Measurements from ENCODE around the gene CSK. TPM values are rescaled to one million over a fixed set of nuclear protein-coding genes. Genes with fewer than 3 reads are reported as not detected.

The CSK gene
- total RNA-seq, 1 donor from 2014 or later: 57.0 TPM

DNA sequence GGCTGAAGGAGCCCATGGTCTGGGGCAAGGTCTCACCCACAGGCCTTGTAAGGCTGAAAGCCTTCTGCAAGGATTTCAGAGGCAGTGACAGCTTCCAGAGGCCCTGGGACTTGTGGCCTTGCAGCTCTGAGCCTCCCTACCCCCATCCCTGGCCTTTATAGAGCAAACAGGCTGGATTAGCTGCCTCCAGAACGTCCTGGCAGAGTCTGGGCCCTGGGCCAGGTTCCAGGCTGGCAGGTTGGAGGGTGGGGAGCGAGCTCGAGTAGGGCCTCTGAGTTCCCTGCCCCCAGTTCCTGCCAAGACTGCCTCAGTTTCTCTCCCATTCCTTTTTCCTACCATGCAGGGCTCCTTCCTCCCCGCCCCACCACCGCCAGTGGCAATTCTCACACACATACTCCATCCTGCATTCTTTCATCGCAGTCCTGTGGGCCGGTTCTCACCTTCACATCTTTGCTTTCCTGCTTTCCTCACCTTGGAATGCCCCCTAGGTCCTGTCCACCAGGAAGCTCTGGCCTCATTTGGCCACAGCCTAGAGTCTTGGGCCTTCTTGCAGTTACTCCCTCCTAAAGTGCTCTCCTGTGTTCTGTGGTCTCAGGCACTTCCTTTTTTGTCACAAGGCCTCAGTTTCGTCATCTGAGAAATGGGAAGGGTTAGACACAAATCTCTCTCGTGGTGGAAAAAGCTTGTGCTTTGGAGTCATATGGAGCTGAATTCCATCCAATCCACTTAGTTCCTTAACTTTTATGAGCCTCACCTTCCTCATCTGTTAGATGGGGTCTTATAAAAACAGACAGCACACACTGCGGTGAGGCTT, 33.4 kb downstream of the CSK start:
- H3K4me3 Mint-ChIP-seq (ENCODE audit: unreplicated experiment): no peak overlapping the region
- H3K36me3 Mint-ChIP-seq (ENCODE audit: unreplicated experiment): no peaks in the 10 kb centered on the region
- no peaks in the 10 kb centered on the region for H3K27me3 Mint-ChIP-seq (ENCODE audit: unreplicated experiment)
- H3K27ac Mint-ChIP-seq (ENCODE audit: unreplicated experiment): no peak overlapping the region
- no peak for DNase-seq (ENCODE audit: extremely low spot score, unreplicated experiment)
- TF ChIP-seq, protein P1, sequence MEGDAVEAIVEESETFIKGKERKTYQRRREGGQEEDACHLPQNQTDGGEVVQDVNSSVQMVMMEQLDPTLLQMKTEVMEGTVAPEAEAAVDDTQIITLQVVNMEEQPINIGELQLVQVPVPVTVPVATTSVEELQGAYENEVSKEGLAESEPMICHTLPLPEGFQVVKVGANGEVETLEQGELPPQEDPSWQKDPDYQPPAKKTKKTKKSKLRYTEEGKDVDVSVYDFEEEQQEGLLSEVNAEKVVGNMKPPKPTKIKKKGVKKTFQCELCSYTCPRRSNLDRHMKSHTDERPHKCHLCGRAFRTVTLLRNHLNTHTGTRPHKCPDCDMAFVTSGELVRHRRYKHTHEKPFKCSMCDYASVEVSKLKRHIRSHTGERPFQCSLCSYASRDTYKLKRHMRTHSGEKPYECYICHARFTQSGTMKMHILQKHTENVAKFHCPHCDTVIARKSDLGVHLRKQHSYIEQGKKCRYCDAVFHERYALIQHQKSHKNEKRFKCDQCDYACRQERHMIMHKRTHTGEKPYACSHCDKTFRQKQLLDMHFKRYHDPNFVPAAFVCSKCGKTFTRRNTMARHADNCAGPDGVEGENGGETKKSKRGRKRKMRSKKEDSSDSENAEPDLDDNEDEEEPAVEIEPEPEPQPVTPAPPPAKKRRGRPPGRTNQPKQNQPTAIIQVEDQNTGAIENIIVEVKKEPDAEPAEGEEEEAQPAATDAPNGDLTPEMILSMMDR (IDR thresholded peaks at IDR 0.05): no peak
- H3K9me3 Mint-ChIP-seq (ENCODE audit: unreplicated experiment): no peaks in the 10 kb centered on the region
- peaks cover 5% of the 10 kb centered on the region for H3K4me1 Mint-ChIP-seq (ENCODE audit: unreplicated experiment)

DNA sequence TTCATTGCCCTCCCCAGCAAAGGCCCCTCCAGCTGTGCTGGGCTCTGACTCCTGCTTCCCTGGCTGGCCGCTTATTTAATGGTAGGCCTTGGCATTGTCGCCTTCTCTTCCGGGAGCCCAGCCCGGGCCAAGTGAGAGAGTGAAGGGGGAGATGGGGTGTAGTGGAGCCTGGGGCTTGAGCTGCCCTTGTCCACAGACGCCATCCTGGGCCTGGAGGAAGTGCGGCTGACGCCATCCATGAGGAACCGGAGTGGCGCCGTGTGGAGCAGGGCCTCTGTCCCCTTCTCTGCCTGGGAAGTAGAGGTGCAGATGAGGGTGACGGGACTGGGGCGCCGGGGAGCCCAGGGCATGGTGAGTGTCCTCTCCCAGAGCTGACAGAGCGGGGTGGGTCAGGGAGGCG, 34.1 kb downstream of the CSK start:
- Mint-ChIP-seq H3K27ac (ENCODE audit: unreplicated experiment) (no peak overlapping the region), H3K4me1 (ENCODE audit: unreplicated experiment) (peaks cover 5% of the 10 kb centered on the region), H3K27me3 (ENCODE audit: unreplicated experiment) (no peaks in the 10 kb centered on the region), H3K36me3 (ENCODE audit: unreplicated experiment) (no peaks in the 10 kb centered on the region), H3K4me3 (ENCODE audit: unreplicated experiment) (no peak overlapping the region), H3K9me3 (ENCODE audit: unreplicated experiment) (no peaks in the 10 kb centered on the region)
- DNase-seq (ENCODE audit: extremely low spot score, unreplicated experiment): no peak
- TF ChIP-seq, protein P1 (IDR thresholded peaks at IDR 0.05): no peak

DNA sequence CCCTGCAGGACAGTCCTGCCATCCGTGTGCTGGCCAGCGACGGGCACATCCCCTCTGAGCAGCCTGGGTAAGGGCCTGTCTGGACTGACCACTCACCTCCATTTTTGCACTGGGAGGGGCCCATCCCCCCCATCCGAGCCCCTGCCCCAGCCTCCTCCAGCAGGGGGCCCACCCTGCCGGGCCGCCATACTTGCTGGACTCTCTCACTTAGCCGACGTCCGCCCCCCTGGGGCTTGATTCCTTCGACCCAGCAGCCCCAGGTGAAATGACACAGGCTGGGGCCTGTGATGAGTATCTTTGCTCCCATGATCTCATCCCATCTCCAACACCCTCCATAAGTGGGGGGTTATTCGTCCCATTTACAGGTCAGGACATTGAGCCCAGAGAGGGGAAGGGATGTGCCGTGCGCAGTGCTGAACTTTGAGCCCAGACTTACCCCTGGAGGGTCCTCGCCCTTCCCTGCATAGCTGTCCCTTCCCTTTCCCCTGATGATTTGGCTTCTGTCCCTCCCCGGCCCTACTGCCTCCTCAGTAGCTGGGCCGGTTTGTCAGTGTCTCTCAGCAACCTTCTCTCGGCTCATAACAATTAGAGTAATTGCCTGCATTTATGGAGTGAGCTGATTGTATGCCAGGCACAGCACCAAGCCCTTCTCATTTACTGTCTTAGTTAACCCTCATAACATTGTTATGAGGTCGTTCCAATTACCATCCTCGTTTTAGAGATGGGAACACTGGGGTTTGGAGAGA, 34.9 kb downstream of the CSK start:
- DNase-seq (ENCODE audit: extremely low spot score, unreplicated experiment): no peak
- Mint-ChIP-seq H3K4me3 (ENCODE audit: unreplicated experiment) (no peak overlapping the region), H3K27me3 (ENCODE audit: unreplicated experiment) (no peaks in the 10 kb centered on the region), H3K9me3 (ENCODE audit: unreplicated experiment) (no peaks in the 10 kb centered on the region), H3K4me1 (ENCODE audit: unreplicated experiment) (peaks cover 3% of the 10 kb centered on the region), H3K27ac (ENCODE audit: unreplicated experiment) (no peak overlapping the region), H3K36me3 (ENCODE audit: unreplicated experiment) (no peaks in the 10 kb centered on the region)
- TF ChIP-seq, protein P1 (IDR thresholded peaks at IDR 0.05): no peak

DNA sequence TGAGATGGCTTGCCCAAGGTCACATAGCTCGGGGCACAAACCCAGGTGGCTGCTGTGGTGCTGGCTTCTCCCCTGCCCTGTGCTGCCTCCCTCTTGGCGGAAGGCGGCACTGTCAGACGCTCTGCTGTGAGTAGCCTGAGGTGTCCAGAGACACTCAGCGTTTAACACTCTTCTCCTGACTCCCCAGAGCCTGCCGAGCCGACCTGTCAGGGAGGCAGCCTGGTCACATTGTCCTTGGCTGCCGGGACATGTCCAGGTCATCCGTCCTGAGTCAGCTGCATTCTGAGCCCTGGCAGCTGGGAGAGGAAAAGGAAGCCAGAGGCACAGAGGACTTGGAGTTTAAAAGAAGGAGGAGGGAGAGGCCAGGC, 35.5 kb downstream of the CSK start:
- no peak for DNase-seq (ENCODE audit: extremely low spot score, unreplicated experiment)
- Mint-ChIP-seq H3K27me3 (ENCODE audit: unreplicated experiment) (no peaks in the 10 kb centered on the region), H3K4me3 (ENCODE audit: unreplicated experiment) (no peak overlapping the region), H3K4me1 (ENCODE audit: unreplicated experiment) (peaks cover 3% of the 10 kb centered on the region), H3K27ac (ENCODE audit: unreplicated experiment) (no peak overlapping the region), H3K36me3 (ENCODE audit: unreplicated experiment) (no peaks in the 10 kb centered on the region), H3K9me3 (ENCODE audit: unreplicated experiment) (no peaks in the 10 kb centered on the region)
- TF ChIP-seq, protein P1 (IDR thresholded peaks at IDR 0.05): peak; percentile 28

DNA sequence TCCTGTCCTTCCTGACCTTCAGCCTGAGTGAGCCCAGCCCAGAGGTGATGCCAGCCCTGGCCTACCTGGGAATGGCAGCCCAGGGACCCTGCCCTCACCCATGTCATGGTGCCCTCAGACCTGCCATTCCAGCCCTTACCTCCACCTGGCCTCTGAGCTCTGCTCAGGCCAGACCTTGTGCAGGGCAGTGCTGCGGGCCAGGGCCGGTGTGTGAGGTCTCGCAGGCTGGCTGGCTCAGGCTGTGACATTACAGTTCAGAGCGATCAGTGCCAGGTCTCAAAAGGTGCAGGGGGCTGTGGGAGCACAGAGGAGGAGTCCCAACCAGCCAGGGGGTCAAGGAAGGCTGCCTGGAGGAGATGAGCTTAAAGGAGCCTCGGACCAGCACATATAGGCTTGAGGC, 38.2 kb downstream of the CSK start:
- no peak overlapping the region for H3K27ac Mint-ChIP-seq (ENCODE audit: unreplicated experiment)
- no peak overlapping the region for H3K4me3 Mint-ChIP-seq (ENCODE audit: unreplicated experiment)
- no peaks in the 10 kb centered on the region for H3K36me3 Mint-ChIP-seq (ENCODE audit: unreplicated experiment)
- TF ChIP-seq, protein P1 (IDR thresholded peaks at IDR 0.05): no peak
- peaks cover 13% of the 10 kb centered on the region for H3K27me3 Mint-ChIP-seq (ENCODE audit: unreplicated experiment)
- H3K9me3 Mint-ChIP-seq (ENCODE audit: unreplicated experiment): no peaks in the 10 kb centered on the region
- no peak for DNase-seq (ENCODE audit: extremely low spot score, unreplicated experiment)
- H3K4me1 Mint-ChIP-seq (ENCODE audit: unreplicated experiment): peaks cover 3% of the 10 kb centered on the region

Measured in osteocyte (in vitro differentiated cells).